GM18502 (cell line): ENCODE data around the gene TRIM8.
A peak's percentile ranks its signal among the peaks of the same experiment; 100 is the strongest.

Source experiments
- ATAC-seq: cut with Tn5 transposase; IDR thresholded peaks from one replicate; pipeline ENCODE4 v1.9.1; 2021; ENCODE audit warnings: mild to moderate bottlenecking; ENCODE audit not compliant: unreplicated experiment, poor library complexity

The TRIM8 gene

GRCh38 chr10:102648269-102648888 is 4.1 kb downstream of the TRIM8 start:
- no peak for ATAC-seq

GRCh38 chr10:102648889-102649796 is 4.9 kb downstream of the TRIM8 start:
- no peak for ATAC-seq

- no peak for ATAC-seq
Observed at GRCh38 chr10:102649797-102650654, 5.7 kb downstream of the TRIM8 start.

DNA sequence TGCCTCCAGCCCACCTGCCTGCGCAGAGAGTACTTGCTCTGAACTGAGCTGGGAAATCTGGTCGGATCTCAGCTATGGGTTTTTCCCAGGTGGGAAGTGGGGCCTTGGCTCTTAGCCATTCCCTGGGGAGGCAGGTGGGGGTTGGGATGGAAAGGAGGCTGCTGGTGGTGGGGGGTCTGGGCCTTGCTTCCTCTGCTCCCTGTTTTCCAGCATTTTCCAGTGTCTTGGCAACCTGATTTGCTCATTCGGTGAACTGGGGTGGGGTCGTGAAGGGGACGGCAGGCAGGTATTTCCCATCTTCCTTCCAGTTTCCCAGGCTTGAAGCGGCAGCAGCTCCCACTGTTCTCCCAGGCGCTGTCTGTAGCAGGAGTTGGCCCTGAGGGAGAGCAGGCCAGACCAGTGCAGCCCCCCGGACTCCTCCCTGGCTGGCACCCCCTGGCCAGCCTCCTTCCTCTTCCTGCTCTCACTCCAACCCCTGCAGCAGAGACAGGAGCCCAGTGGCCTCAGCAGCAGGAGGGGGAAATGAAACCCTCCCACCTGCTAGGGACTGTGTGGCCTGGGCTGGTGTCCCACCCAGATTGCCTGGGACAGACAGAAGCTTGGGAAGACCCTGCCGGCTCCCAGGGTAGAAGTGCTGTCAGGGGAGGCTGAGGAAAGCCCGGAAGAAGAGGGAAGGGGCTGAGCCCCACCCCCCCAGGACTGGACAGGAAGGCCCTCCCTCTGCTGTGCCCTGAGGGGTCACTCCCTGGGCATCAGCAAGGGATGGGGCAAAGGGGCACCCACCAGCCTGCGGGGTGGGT is 6.6 kb downstream of the TRIM8 start:
- ATAC-seq = no peak

DNA sequence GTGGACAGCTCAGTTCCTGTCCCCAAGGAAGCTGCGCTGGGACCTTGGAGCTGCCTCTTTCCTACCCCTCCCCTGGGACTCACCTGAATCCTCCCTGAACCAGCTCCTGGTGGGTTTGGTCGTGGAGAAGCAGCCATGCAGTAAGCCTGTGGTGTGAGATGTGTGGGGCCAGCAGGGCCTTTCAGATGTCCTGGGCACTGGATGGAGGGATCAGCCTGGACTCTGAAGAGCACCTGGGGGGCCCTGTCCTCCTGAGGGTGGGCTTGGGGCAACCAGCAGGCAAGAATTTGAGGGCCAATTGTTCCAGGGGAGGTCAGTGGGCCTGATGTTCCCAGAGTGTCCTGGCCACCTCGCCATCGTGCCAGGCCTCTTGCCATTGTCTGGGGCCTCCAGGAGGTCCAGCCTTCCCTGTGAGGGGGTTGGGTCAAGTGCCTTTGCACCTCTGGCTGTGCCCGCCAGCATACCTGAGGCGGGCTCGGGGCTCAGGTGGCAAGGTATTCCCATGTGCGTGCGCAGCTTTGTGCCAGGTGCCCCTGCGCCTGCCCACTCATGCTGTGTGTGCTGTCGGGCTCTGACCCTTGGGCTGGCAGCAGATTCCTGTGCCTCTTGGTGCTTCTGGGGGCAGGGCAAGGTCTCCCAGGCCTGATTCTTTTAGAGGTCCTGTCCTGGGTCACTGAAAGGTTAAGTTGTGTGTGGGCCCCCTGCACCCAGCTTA is 7.3 kb downstream of the TRIM8 start:
- no peak for ATAC-seq

- ATAC-seq = peak; percentile 62
Observed at GRCh38 chr10:102652170-102652916, 8.1 kb downstream of the TRIM8 start.

- ATAC-seq = no peak
Observed at GRCh38 chr10:102653060-102653459, 8.8 kb downstream of the TRIM8 start.

GRCh38 chr10:102654566-102654965 is 10.3 kb downstream of the TRIM8 start:
- ATAC-seq = no peak

DNA sequence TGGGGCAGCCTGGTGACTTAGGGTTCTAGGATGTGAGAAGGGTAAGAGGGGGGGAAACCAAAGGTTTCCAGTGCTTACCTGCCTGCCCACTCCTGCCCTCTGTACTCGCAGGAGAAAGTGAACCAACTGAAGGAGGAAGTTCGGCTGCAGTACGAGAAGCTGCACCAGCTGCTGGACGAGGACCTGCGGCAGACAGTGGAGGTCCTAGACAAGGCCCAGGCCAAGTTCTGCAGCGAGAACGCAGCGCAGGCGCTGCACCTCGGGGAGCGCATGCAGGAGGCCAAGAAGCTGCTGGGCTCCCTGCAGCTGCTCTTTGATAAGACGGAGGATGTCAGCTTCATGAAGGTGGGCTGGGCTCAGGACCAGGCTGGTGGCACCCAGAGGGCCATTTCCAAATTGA is 10.7 kb downstream of the TRIM8 start:
- no peak for ATAC-seq

DNA sequence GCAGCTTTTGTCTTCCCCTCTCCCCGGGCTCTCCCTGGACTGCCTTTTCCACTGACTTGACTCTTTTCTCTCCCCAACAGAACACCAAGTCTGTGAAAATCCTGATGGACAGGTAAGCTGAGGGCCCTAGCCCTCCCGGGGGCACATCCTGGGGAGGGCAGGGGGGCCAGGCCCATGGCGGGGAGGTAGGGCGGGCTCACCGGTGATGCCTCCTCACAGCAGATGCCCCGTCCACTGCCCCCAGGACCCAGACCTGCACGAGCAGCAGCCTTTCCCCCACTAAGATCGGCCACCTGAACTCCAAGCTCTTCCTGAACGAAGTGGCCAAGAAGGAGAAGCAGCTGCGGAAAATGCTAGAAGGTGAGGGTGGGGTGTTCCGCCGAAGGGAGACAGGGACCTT is 11.7 kb downstream of the TRIM8 start:
- no peak for ATAC-seq

- no peak for ATAC-seq
Observed at GRCh38 chr10:102656791-102657371, 12.6 kb downstream of the TRIM8 start.

- ATAC-seq = no peak
Observed at GRCh38 chr10:102657451-102657850, 13.2 kb downstream of the TRIM8 start.

- no peak for ATAC-seq
Observed at GRCh38 chr10:102657984-102658724, 13.9 kb downstream of the TRIM8 start.

- no peak for ATAC-seq
Observed at GRCh38 chr10:102658802-102659201, 14.5 kb downstream of the TRIM8 start.

GRCh38 chr10:102660888-102661657 is 16.8 kb downstream of the TRIM8 start:
- peak; percentile 84 for ATAC-seq

DNA sequence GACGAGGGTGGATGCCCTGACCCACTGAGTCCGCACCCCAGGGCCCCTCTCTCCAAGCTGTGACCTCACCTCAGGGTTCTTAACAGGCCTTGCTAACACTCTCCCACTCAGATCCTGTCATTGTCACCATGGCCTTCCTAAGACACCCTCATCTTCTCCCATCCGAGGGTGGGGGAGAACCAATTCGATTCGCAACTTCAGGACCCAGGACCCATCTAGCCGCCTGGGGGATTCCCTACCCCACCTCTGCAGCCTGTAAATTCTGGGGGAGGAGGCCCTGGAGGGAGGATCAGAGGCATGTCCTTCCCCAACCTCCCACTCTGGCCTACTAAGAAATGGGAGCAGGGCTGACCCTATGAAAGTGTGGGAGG is 17.4 kb downstream of the TRIM8 start:
- ATAC-seq = peak; percentile 23

DNA sequence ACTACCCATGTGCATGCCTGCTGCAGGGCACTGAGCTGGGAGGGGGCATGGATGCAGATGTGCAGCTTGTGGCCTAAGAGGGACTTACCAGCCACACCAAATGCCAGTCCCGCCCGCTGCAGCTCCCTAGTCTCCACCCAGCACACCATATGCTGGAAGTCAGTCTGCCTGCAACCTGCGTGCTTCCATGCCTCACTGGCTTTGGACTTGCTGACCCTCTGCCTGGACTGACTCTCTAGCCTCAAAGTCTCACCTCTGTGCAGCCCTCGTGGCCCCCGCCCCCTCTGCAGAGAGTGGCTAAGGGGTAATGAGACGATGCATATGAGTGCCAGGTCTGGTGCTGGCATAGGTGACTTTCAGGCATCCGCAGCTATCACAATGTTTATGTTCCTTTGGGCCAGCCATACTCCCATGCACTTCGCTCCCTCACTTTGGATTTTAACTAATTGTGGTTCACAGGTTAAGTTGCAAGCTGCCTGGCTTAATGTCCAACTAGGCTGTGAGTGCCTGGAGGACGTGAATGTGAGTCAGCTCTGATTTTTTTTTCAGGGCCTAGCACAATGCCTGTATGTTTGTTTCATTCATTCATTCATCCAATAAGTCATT is 21.7 kb downstream of the TRIM8 start:
- no peak for ATAC-seq
